Tibial artery (tissue), 4 donors: ENCODE data around the gene PDE7B.

ENCODE experiments used
- DNase-seq, 2 donors: peaks; one replicate each; pipeline ENCODE4 v3.0.0-alpha.2; 2019
- H3K27ac ChIP-seq, 2 donors: fragments of 200-600 bp; sonication (generic) in 1 of 2; 1 replicate in 1 of 2; 2 replicates in 1 of 2; pipeline ENCODE4 v1.5.1; 2018 to 2019; ENCODE audit warnings: mild to moderate bottlenecking in 1 of 2
- H3K27me3 ChIP-seq, 2 donors: fragments of 200-600 bp; sonication (generic) in 1 of 2; one replicate each; pipeline versions ENCODE4 v1.5.1 to v1.6.0; 2016 to 2019
- H3K36me3 ChIP-seq, 3 donors: fragments of 200-600 bp; sonication (generic) in 2 of 3; one replicate each; pipeline ENCODE4 v1.5.1; 2016 to 2019; ENCODE audit warnings: mild to moderate bottlenecking in 2 of 3
- H3K4me1 ChIP-seq, 4 donors: fragments of 200-600 bp; sonication (generic) in 2 of 4; 1 replicate in 3 of 4; 2 replicates in 1 of 4; pipeline ENCODE4 v1.5.1; 2016 to 2019
- H3K4me3 ChIP-seq, 2 donors: fragments of 200-600 bp; sonication (generic) in 1 of 2; 1 replicate in 1 of 2; 2 replicates in 1 of 2; pipeline ENCODE4 v1.5.1; 2018 to 2019; ENCODE audit warnings: mild to moderate bottlenecking in 2 of 2
- H3K9me3 ChIP-seq, 3 donors: fragments of 200-600 bp; sonication (generic) in 1 of 3; one replicate each; pipeline ENCODE4 v1.5.1; 2016 to 2019
- CTCF ChIP-seq, 2 experiments: fragments of 200-600 bp in 1 of 2; fragments of 450-650 bp in 1 of 2; IDR thresholded peaks; one replicate each; pipeline ENCODE4 v1.5.1; 2017 to 2019; ENCODE audit warnings: antibody characterized with exemption in 2 of 2, mild to moderate bottlenecking in 1 of 2, moderate library complexity in 1 of 2
- intact Hi-C: fragments of 100-400 bp; cut with DNase I; formaldehyde crosslinking; loops from one replicate; pipeline ENCODE4 v1.15.0; 2023; ENCODE audit warnings: low total_unique reads

Gene PDE7B

DNA sequence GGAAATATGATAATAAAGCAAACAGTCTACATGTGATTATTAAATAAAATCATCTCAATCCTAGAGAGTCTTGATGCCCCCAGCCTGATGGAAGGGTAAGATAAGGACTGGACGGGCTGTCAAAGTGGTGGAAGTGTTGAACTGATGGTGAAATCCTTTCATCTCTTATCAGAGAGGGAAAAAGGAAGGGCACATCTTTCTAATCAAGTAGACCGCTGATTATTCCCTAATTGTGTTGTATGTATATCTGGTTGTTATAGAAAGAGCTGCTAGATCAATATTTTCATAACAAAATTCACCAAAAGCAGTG lies 184.5 kb downstream of the PDE7B start:
- intact Hi-C loops, result no loop called here
- peaks cover 0 to 34% (median 8%) of the 10 kb centered on the region in 4 donors for H3K4me1 ChIP-seq

GRCh38 chr6:136036601-136037000 lies 185.1 kb downstream of the PDE7B start:
- intact Hi-C loops, result no loop called here
- no peaks in the 10 kb centered on the region for H3K9me3 ChIP-seq
- peaks cover 0 to 34% (median 8%) of the 10 kb centered on the region in 4 donors for H3K4me1 ChIP-seq
- no peaks in the 10 kb centered on the region for H3K36me3 ChIP-seq
- no peak for DNase-seq
- no peak overlapping the region for H3K27ac ChIP-seq
- TF ChIP-seq CTCF (IDR thresholded peaks at IDR 0.05), result no peak
- no peaks in the 10 kb centered on the region for H3K27me3 ChIP-seq
- no peak overlapping the region for H3K4me3 ChIP-seq

More for the DNA sequence above, 184.5 kb downstream of the PDE7B start:
- Histone ChIP-seq H3K4me3 (no peak overlapping the region), H3K36me3 (no peaks in the 10 kb centered on the region), H3K9me3 (no peaks in the 10 kb centered on the region), H3K27ac (peak overlapping the region in 1 of 2 donors; percentile 7), H3K27me3 (no peaks in the 10 kb centered on the region)
- TF ChIP-seq CTCF (IDR thresholded peaks at IDR 0.05), result no peak
- no peak for DNase-seq

DNA sequence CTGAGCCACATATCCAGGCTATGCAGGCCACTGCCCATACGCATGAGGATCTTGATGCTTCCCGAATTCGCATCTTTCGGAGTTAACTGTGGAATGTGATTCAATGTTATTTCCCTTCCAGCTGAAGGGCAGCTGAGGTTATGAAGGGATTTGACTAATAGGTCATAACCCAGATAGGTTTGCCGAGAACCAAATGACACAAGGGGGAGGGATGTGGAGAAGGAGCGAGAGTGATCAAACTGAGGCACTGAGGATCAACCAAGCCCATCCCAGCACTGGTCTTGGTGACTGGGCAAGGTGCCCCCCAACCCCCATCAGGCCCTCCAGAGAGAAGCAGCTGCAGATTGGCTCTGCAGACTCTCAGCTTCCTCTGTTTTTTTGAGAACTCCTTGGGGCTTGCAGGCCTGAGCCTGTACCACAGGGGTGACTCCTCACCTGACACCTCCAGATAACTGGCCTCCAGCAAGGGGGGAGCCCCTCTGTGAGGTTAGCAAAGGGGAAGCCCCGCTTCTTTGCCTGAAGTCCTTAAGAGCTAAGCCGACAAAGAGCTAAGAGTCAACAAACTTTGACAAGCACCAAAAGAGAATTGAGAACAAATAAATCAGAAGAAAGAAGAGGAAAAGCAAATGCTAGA lies 185.9 kb downstream of the PDE7B start:
- TF ChIP-seq CTCF (IDR thresholded peaks at IDR 0.05), result no peak
- Histone ChIP-seq H3K27me3 (no peaks in the 10 kb centered on the region), H3K4me3 (no peak overlapping the region), H3K27ac (peak overlapping the region in 1 of 2 donors; percentile 7), H3K36me3 (no peaks in the 10 kb centered on the region), H3K4me1 (peaks cover 0 to 34% (median 8%) of the 10 kb centered on the region in 4 donors), H3K9me3 (no peaks in the 10 kb centered on the region)
- intact Hi-C loops, result no loop called here
- DNase-seq, result no peak

DNA sequence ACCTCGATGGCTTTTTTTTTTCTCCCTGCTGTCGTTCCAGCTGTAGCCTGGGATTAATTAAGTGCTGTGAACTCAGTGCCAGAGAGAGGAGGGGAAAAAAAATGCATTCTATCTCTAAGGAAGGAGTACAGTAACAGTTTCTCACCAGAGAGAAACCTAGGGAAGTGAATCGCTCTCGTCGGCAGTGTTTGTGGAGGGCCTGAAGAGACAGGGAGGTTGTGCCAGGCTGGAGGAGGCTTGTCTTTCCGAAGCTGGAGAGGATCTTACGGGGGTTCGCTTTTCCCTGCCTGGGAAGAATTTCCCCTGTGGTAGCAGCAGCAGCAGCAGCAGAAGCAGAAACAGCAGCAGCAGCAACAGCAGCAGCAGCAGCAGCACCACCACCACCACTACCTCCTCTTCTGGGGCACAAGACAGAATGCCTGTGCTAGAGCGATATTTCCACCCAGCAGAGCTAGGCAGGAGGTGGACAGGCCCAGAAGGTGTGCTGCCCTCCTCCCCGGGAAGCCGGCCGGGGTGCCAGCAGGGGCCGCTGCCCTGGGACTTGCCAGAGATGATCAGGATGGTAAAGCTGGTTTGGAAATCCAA lies 186.5 kb downstream of the PDE7B start:
- no peak for TF ChIP-seq CTCF (IDR thresholded peaks at IDR 0.05)
- Histone ChIP-seq H3K27ac (peak overlapping the region in 1 of 2 donors; percentile 7), H3K4me3 (peak overlapping the region in 1 of 2 donors; percentile 3), H3K36me3 (no peaks in the 10 kb centered on the region), H3K27me3 (no peaks in the 10 kb centered on the region), H3K4me1 (peaks cover 0 to 34% (median 8%) of the 10 kb centered on the region in 4 donors), H3K9me3 (no peaks in the 10 kb centered on the region)
- DNase-seq, result no peak
- intact Hi-C loops, result no loop called here

- H3K9me3 ChIP-seq, result no peaks in the 10 kb centered on the region
- H3K4me1 ChIP-seq, result peaks cover 0 to 34% (median 8%) of the 10 kb centered on the region in 4 donors
- peak overlapping the region in 1 of 2 donors; percentile 3 for H3K4me3 ChIP-seq
- DNase-seq, result no peak
- no peaks in the 10 kb centered on the region for H3K27me3 ChIP-seq
- no peaks in the 10 kb centered on the region for H3K36me3 ChIP-seq
- no peak overlapping the region for H3K27ac ChIP-seq
- TF ChIP-seq CTCF (IDR thresholded peaks at IDR 0.05), result no peak
- intact Hi-C loops, result no loop called here
Observed at GRCh38 chr6:136038531-136038930, 187.0 kb downstream of the PDE7B start.
